HG02798 (cell line): ENCODE results near the gene SSRP1.
"Not testable (repeated sequence)": the region's sequence is repeated elsewhere in the genome, so short reads cannot be mapped to it uniquely, and the experiment has no call there.

Experiments used
- ATAC-seq: cut with Tn5 transposase; IDR thresholded peaks from one replicate; pipeline ENCODE4 v1.9.1; 2021; ENCODE audit warnings: mild to moderate bottlenecking; ENCODE audit not compliant: unreplicated experiment, poor library complexity

Gene SSRP1

GRCh38 chr11:57335343-57336110, at the start of gene SSRP1:
Gene SSRP1, minus strand, starts transcription at chr11:57335892. Its CDS starts 771 bp downstream, at chr11:57335121.
- peak; percentile 99 for ATAC-seq

GRCh38 chr11:57380975-57381374, 45.3 kb upstream of the SSRP1 start, which contains the start of gene PRG3:
Gene PRG3, minus strand, starts transcription at chr11:57381150. Its CDS starts 442 bp downstream, at chr11:57380708.
- ATAC-seq, result no peak

- no peak for ATAC-seq
These were observed 44.0 kb upstream of the SSRP1 start for GRCh38 chr11:57379732-57380131.

- ATAC-seq, result no peak
These were observed 42.5 kb upstream of the SSRP1 start for GRCh38 chr11:57378186-57378585.

GRCh38 chr11:57377107-57377506, 41.4 kb upstream of the SSRP1 start:
- no peak for ATAC-seq

- ATAC-seq, result no peak
These were observed 40.7 kb upstream of the SSRP1 start for GRCh38 chr11:57376095-57377090.

GRCh38 chr11:57375490-57375889, 39.8 kb upstream of the SSRP1 start:
- no peak for ATAC-seq

GRCh38 chr11:57374966-57375365, 39.3 kb upstream of the SSRP1 start:
- ATAC-seq, result no peak

- ATAC-seq, result no peak
These were observed 37.5 kb upstream of the SSRP1 start for GRCh38 chr11:57373146-57373545.

GRCh38 chr11:57370941-57371340, 35.2 kb upstream of the SSRP1 start:
- no peak for ATAC-seq

- ATAC-seq, result no peak
These were observed 34.6 kb upstream of the SSRP1 start for GRCh38 chr11:57370251-57370650.

- ATAC-seq, result no peak
These were observed 33.1 kb upstream of the SSRP1 start for GRCh38 chr11:57368845-57369232.

- no peak for ATAC-seq
These were observed 32.6 kb upstream of the SSRP1 start for GRCh38 chr11:57368106-57368844.

- ATAC-seq, result no peak
These were observed 29.4 kb upstream of the SSRP1 start for GRCh38 chr11:57364851-57365660.

GRCh38 chr11:57363131-57364080, 27.7 kb upstream of the SSRP1 start:
- ATAC-seq, result no peak

- ATAC-seq, result no peak
These were observed 26.2 kb upstream of the SSRP1 start for GRCh38 chr11:57361926-57362325.

GRCh38 chr11:57361420-57361819, 25.7 kb upstream of the SSRP1 start:
- not testable (repeated sequence) for ATAC-seq

- no peak for ATAC-seq
These were observed 25.3 kb upstream of the SSRP1 start for GRCh38 chr11:57360991-57361390.
